ENCODE results near the gene COMMD2.

Gene COMMD2

GRCh38 chr3:149751551-149751950, 738 bp downstream of the COMMD2 start:
- TF ChIP-seq CTCF (IDR thresholded peaks at IDR 0.05; ENCODE audit: control extremely low read depth, extremely low read depth, low read depth, missing control alignments): no peak
- ChIA-PET CTCF (interaction anchor here (0.8 to 3.2 kb wide), 15 partner anchors 9 to 720 kb away, joined by 3 to 31 read pairs (median 6); no protein-coding TSS in a partner anchor), POLR2A (interaction anchor here (0.6 kb wide), 1 partner anchor 25 kb away, joined by 3 read pairs; no protein-coding TSS in a partner anchor)
- DNase-seq (ENCODE audit: extremely low spot score): no peak

- no peak for DNase-seq (ENCODE audit: extremely low spot score)
- no peak for TF ChIP-seq CTCF (IDR thresholded peaks at IDR 0.05; ENCODE audit: control extremely low read depth, extremely low read depth, low read depth, missing control alignments)
- CTCF ChIA-PET: interaction anchor here (1.1 kb wide), 1 partner anchor 21 kb away, joined by 3 read pairs; no protein-coding TSS in a partner anchor
- POLR2A ChIA-PET: no interaction called here
These were observed 7.7 kb downstream of the COMMD2 start for GRCh38 chr3:149744606-149745005.

- CTCF ChIA-PET: interaction anchor here (1.1 kb wide), 1 partner anchor 22 kb away, joined by 3 read pairs; no protein-coding TSS in a partner anchor
- POLR2A ChIA-PET: no interaction called here
These were observed 8.1 kb downstream of the COMMD2 start for GRCh38 chr3:149744151-149744550.

GRCh38 chr3:149739396-149739795, 12.9 kb downstream of the COMMD2 start:
- ChIA-PET CTCF (interaction anchor here (1.4 to 1.9 kb wide), 3 partner anchors 22 to 227 kb away, joined by 3 to 4 read pairs (median 4); no protein-coding TSS in a partner anchor), POLR2A (no interaction called here)
- no peak for DNase-seq (ENCODE audit: extremely low spot score)
- no peak for TF ChIP-seq CTCF (IDR thresholded peaks at IDR 0.05; ENCODE audit: control extremely low read depth, extremely low read depth, low read depth, missing control alignments)

More at GRCh38 chr3:149744151-149744550, 8.1 kb downstream of the COMMD2 start:
- DNase-seq (ENCODE audit: extremely low spot score): no peak
- TF ChIP-seq CTCF (IDR thresholded peaks at IDR 0.05; ENCODE audit: control extremely low read depth, extremely low read depth, low read depth, missing control alignments): no peak

GRCh38 chr3:149738876-149739275, 13.4 kb downstream of the COMMD2 start:
- CTCF ChIA-PET: interaction anchor here (1.4 kb wide), 1 partner anchor 227 kb away, joined by 3 read pairs; no protein-coding TSS in a partner anchor
- POLR2A ChIA-PET: no interaction called here
- TF ChIP-seq CTCF (IDR thresholded peaks at IDR 0.05; ENCODE audit: control extremely low read depth, extremely low read depth, low read depth, missing control alignments): no peak

GRCh38 chr3:149736953-149737205, 15.4 kb downstream of the COMMD2 start:
- DNase-seq (ENCODE audit: extremely low spot score): no peak
- ChIA-PET POLR2A (interaction anchor here (0.6 kb wide), 1 partner anchor 186 kb away, joined by 3 read pairs; no protein-coding TSS in a partner anchor), CTCF (interaction anchor here (1.0 to 1.2 kb wide), 3 partner anchors 11 to 34 kb away, joined by 3 read pairs; no protein-coding TSS in a partner anchor)
- TF ChIP-seq CTCF (IDR thresholded peaks at IDR 0.05; ENCODE audit: control extremely low read depth, extremely low read depth, low read depth, missing control alignments): no peak

More at GRCh38 chr3:149738876-149739275, 13.4 kb downstream of the COMMD2 start:
- no peak for DNase-seq (ENCODE audit: extremely low spot score)

Data from GM10248 (cell line).